ENCODE data around the gene GLCCI1. TPM values are rescaled to one million over a fixed set of nuclear protein-coding genes. Genes with fewer than 3 reads are reported as not detected.

Gene GLCCI1
- total RNA-seq, 2 experiments from 2014 or later: 12.9 to 13.3 TPM

GRCh38 chr7:8000315-8000941 is 31.8 kb downstream of the GLCCI1 start:
- intact Hi-C loops (cut with micrococcal nuclease): no loop called here
- no peak for DNase-seq
- peaks cover 16% of the 10 kb centered on the region for H3K4me1 Mint-ChIP-seq (ENCODE audit: low read depth)
- H3K27ac Mint-ChIP-seq: no peak overlapping the region
- H3K36me3 Mint-ChIP-seq (ENCODE audit: low read depth): peaks cover 15% of the 10 kb centered on the region
- CTCF ChIA-PET: interaction anchor here (0.6 to 1.0 kb wide), 3 partner anchors 9 to 121 kb away, joined by 3 to 4 read pairs (median 3); no protein-coding TSS in a partner anchor
- H3K27me3 Mint-ChIP-seq (ENCODE audit: low read depth): no peaks in the 10 kb centered on the region
- H3K9me3 Mint-ChIP-seq: peaks cover 12% of the 10 kb centered on the region
- no peak overlapping the region for H3K4me3 Mint-ChIP-seq

- H3K27ac Mint-ChIP-seq: no peak overlapping the region
- intact Hi-C loops (cut with micrococcal nuclease): no loop called here
These were observed 34.5 kb downstream of the GLCCI1 start for GRCh38 chr7:8003077-8003476.

GRCh38 chr7:8005279-8005678 is 36.7 kb downstream of the GLCCI1 start:
- H3K27me3 Mint-ChIP-seq (ENCODE audit: low read depth): no peaks in the 10 kb centered on the region
- intact Hi-C loops (cut with micrococcal nuclease): no loop called here
- no peak overlapping the region for H3K27ac Mint-ChIP-seq
- peaks cover 27% of the 10 kb centered on the region for H3K36me3 Mint-ChIP-seq (ENCODE audit: low read depth)
- no peak for DNase-seq
- no peak overlapping the region for H3K4me3 Mint-ChIP-seq
- H3K9me3 Mint-ChIP-seq: peaks cover 10% of the 10 kb centered on the region
- peaks cover 7% of the 10 kb centered on the region for H3K4me1 Mint-ChIP-seq (ENCODE audit: low read depth)
- CTCF ChIA-PET: interaction anchor here (0.9 kb wide), 1 partner anchor 212 kb away, joined by 5 read pairs; no protein-coding TSS in a partner anchor

More at GRCh38 chr7:8003077-8003476, 34.5 kb downstream of the GLCCI1 start:
- no peaks in the 10 kb centered on the region for H3K27me3 Mint-ChIP-seq (ENCODE audit: low read depth)
- DNase-seq: no peak
- peaks cover 7% of the 10 kb centered on the region for H3K4me1 Mint-ChIP-seq (ENCODE audit: low read depth)
- peaks cover 12% of the 10 kb centered on the region for H3K9me3 Mint-ChIP-seq
- H3K4me3 Mint-ChIP-seq: no peak overlapping the region
- peaks cover 26% of the 10 kb centered on the region for H3K36me3 Mint-ChIP-seq (ENCODE audit: low read depth)
- CTCF ChIA-PET: interaction anchor here (0.7 kb wide), 1 partner anchor 184 kb away, joined by 3 read pairs; no protein-coding TSS in a partner anchor

GRCh38 chr7:8014399-8014798 is 45.8 kb downstream of the GLCCI1 start:
- intact Hi-C loops (cut with micrococcal nuclease): loop anchor here (10.0 kb wide), 1 partner anchor 450 kb away; the partner anchor contains the start of gene MIOS
- peak overlapping the region; percentile 43 for H3K27ac Mint-ChIP-seq
- CTCF ChIA-PET: interaction anchor here (0.6 kb wide), 1 partner anchor 12 kb away, joined by 3 read pairs; no protein-coding TSS in a partner anchor
- no peak overlapping the region for H3K4me3 Mint-ChIP-seq
- peaks cover 46% of the 10 kb centered on the region for H3K4me1 Mint-ChIP-seq (ENCODE audit: low read depth)
- no peaks in the 10 kb centered on the region for H3K9me3 Mint-ChIP-seq
- H3K27me3 Mint-ChIP-seq (ENCODE audit: low read depth): no peaks in the 10 kb centered on the region
- no peak for DNase-seq
- peaks cover 4% of the 10 kb centered on the region for H3K36me3 Mint-ChIP-seq (ENCODE audit: low read depth)

GRCh38 chr7:8015100-8015745 is 46.6 kb downstream of the GLCCI1 start:
- Mint-ChIP-seq H3K4me1 (ENCODE audit: low read depth) (peaks cover 47% of the 10 kb centered on the region), H3K27ac (peak overlapping the region; percentile 68), H3K4me3 (peak overlapping the region; percentile 4), H3K9me3 (no peaks in the 10 kb centered on the region), H3K27me3 (ENCODE audit: low read depth) (no peaks in the 10 kb centered on the region), H3K36me3 (ENCODE audit: low read depth) (peaks cover 4% of the 10 kb centered on the region)
- no peak for DNase-seq
- intact Hi-C loops (cut with micrococcal nuclease): loop anchor here (1.0 to 10.0 kb wide), 7 partner anchors 25 to 450 kb away; partner anchors contain the start of genes GLCCI1 and MIOS
- CTCF ChIA-PET: no interaction called here

- Mint-ChIP-seq H3K27ac (no peak overlapping the region), H3K9me3 (no peaks in the 10 kb centered on the region), H3K4me1 (ENCODE audit: low read depth) (peaks cover 47% of the 10 kb centered on the region), H3K36me3 (ENCODE audit: low read depth) (peaks cover 4% of the 10 kb centered on the region), H3K4me3 (no peak overlapping the region), H3K27me3 (ENCODE audit: low read depth) (no peaks in the 10 kb centered on the region)
- CTCF ChIA-PET: no interaction called here
- no peak for DNase-seq
- intact Hi-C loops (cut with micrococcal nuclease): loop anchor here (1.0 to 10.0 kb wide), 7 partner anchors 25 to 451 kb away; partner anchors contain the start of genes GLCCI1 and MIOS
These were observed 47.1 kb downstream of the GLCCI1 start for GRCh38 chr7:8015746-8016120.

GRCh38 chr7:8017423-8017822 is 48.8 kb downstream of the GLCCI1 start:
- peaks cover 40% of the 10 kb centered on the region for H3K4me1 Mint-ChIP-seq (ENCODE audit: low read depth)
- H3K4me3 Mint-ChIP-seq: no peak overlapping the region
- CTCF ChIA-PET: interaction anchor here (0.7 to 2.2 kb wide), 4 partner anchors 18 to 278 kb away, joined by 3 to 9 read pairs (median 4); no protein-coding TSS in a partner anchor
- no peaks in the 10 kb centered on the region for H3K27me3 Mint-ChIP-seq (ENCODE audit: low read depth)
- H3K27ac Mint-ChIP-seq: no peak overlapping the region
- H3K36me3 Mint-ChIP-seq (ENCODE audit: low read depth): no peaks in the 10 kb centered on the region
- H3K9me3 Mint-ChIP-seq: no peaks in the 10 kb centered on the region
- DNase-seq: no peak
- intact Hi-C loops (cut with micrococcal nuclease): loop anchor here (10.0 kb wide), 1 partner anchor 453 kb away; the partner anchor contains the start of gene MIOS

GRCh38 chr7:8018961-8019360 is 50.4 kb downstream of the GLCCI1 start:
- H3K36me3 Mint-ChIP-seq (ENCODE audit: low read depth): peaks cover 2% of the 10 kb centered on the region
- no peak overlapping the region for H3K4me3 Mint-ChIP-seq
- intact Hi-C loops (cut with micrococcal nuclease): loop anchor here (10.0 kb wide), 1 partner anchor 454 kb away; the partner anchor contains the start of gene MIOS
- H3K27ac Mint-ChIP-seq: no peak overlapping the region
- H3K9me3 Mint-ChIP-seq: no peaks in the 10 kb centered on the region
- no peaks in the 10 kb centered on the region for H3K27me3 Mint-ChIP-seq (ENCODE audit: low read depth)
- peaks cover 38% of the 10 kb centered on the region for H3K4me1 Mint-ChIP-seq (ENCODE audit: low read depth)
- CTCF ChIA-PET: interaction anchor here (0.6 to 2.2 kb wide), 3 partner anchors 17 to 189 kb away, joined by 3 to 9 read pairs (median 3); no protein-coding TSS in a partner anchor
- no peak for DNase-seq

- Mint-ChIP-seq H3K36me3 (ENCODE audit: low read depth) (peaks cover 30% of the 10 kb centered on the region), H3K4me1 (ENCODE audit: low read depth) (peaks cover 11% of the 10 kb centered on the region), H3K9me3 (peaks cover 15% of the 10 kb centered on the region), H3K4me3 (no peak overlapping the region), H3K27ac (no peak overlapping the region), H3K27me3 (ENCODE audit: low read depth) (no peaks in the 10 kb centered on the region)
- intact Hi-C loops (cut with micrococcal nuclease): no loop called here
- no peak for DNase-seq
- CTCF ChIA-PET: interaction anchor here (0.9 to 2.0 kb wide), 2 partner anchors 13 to 18 kb away, joined by 3 to 7 read pairs; no protein-coding TSS in a partner anchor
These were observed 54.0 kb downstream of the GLCCI1 start for GRCh38 chr7:8022628-8023027.

GRCh38 chr7:8035192-8035591 is 66.6 kb downstream of the GLCCI1 start:
- intact Hi-C loops (cut with micrococcal nuclease): loop anchor here (1.0 to 10.0 kb wide), 4 partner anchors 155 to 438 kb away; no protein-coding TSS in a partner anchor
- CTCF ChIA-PET: interaction anchor here (0.6 to 2.1 kb wide), 20 partner anchors 10 to 531 kb away, joined by 3 to 15 read pairs (median 3); no protein-coding TSS in a partner anchor
- DNase-seq: no peak
- Mint-ChIP-seq H3K4me1 (ENCODE audit: low read depth) (peaks cover 13% of the 10 kb centered on the region), H3K36me3 (ENCODE audit: low read depth) (peaks cover 12% of the 10 kb centered on the region), H3K27me3 (ENCODE audit: low read depth) (no peaks in the 10 kb centered on the region), H3K4me3 (no peak overlapping the region), H3K27ac (peak overlapping the region; percentile 71), H3K9me3 (peaks cover 4% of the 10 kb centered on the region)

- Mint-ChIP-seq H3K36me3 (ENCODE audit: low read depth) (peaks cover 9% of the 10 kb centered on the region), H3K4me1 (ENCODE audit: low read depth) (peaks cover 20% of the 10 kb centered on the region), H3K27ac (no peak overlapping the region), H3K9me3 (peaks cover 4% of the 10 kb centered on the region), H3K4me3 (no peak overlapping the region), H3K27me3 (ENCODE audit: low read depth) (no peaks in the 10 kb centered on the region)
- intact Hi-C loops (cut with micrococcal nuclease): loop anchor here (1.0 to 10.0 kb wide), 8 partner anchors 68 to 439 kb away; partner anchors contain the start of gene GLCCI1
- CTCF ChIA-PET: interaction anchor here (0.7 to 2.1 kb wide), 20 partner anchors 9 to 440 kb away, joined by 3 to 15 read pairs (median 3); no protein-coding TSS in a partner anchor
- no peak for DNase-seq
These were observed 67.3 kb downstream of the GLCCI1 start for GRCh38 chr7:8035647-8036518.
